H9 (cell line): ENCODE results near the gene PRAMEF1. TPM values are rescaled to one million over a fixed set of nuclear protein-coding genes. Genes with fewer than 3 reads are reported as not detected.
"Not testable (repeated sequence)": the region's sequence is repeated elsewhere in the genome, so short reads cannot be mapped to it uniquely, and the experiment has no call there.

Source experiments
- DNase-seq: peaks from one replicate; pipeline ENCODE4 v3.0.0-alpha.2; 2017
- H2AFZ ChIP-seq: one replicate; pipeline ENCODE4 v1.6.1; 2013; ENCODE audit warnings: mild to moderate bottlenecking, low read length, control low read depth, moderate library complexity
- H2AK5ac ChIP-seq: 2 replicates; pipeline ENCODE4 v1.6.1; 2013; ENCODE audit warnings: low read length, control low read depth, mixed read lengths; ENCODE audit not compliant: insufficient read length
- H2BK120ac ChIP-seq: one replicate; pipeline ENCODE4 v1.6.1; 2013; ENCODE audit warnings: low read depth, mild to moderate bottlenecking, low read length, control low read depth, inconsistent platforms; ENCODE audit not compliant: poor library complexity, severe bottlenecking
- H2BK12ac ChIP-seq: 2 replicates; pipeline ENCODE4 v1.6.1; 2013; ENCODE audit warnings: low read length, control low read depth, mixed read lengths, low read depth; ENCODE audit not compliant: insufficient read length
- H2BK15ac ChIP-seq: 2 replicates; pipeline ENCODE4 v1.6.1; 2013; ENCODE audit warnings: low read depth, low read length, control low read depth
- H2BK20ac ChIP-seq: one replicate; pipeline ENCODE4 v1.6.1; 2013; ENCODE audit warnings: low read depth, mild to moderate bottlenecking, low read length, control low read depth, inconsistent platforms; ENCODE audit not compliant: poor library complexity, severe bottlenecking
- H2BK5ac ChIP-seq: 2 replicates; pipeline ENCODE4 v1.6.1; 2013; ENCODE audit warnings: low read length, control low read depth, mixed read lengths; ENCODE audit not compliant: insufficient read length
- H3K14ac ChIP-seq: 2 replicates; pipeline ENCODE4 v1.6.1; 2013; ENCODE audit warnings: low read length, control low read depth; ENCODE audit not compliant: insufficient read depth
- H3K18ac ChIP-seq: 2 replicates; pipeline ENCODE4 v1.6.1; 2013; ENCODE audit warnings: low read depth, mild to moderate bottlenecking, mixed read lengths, low read length, control low read depth; ENCODE audit not compliant: insufficient read length
- H3K23ac ChIP-seq: 2 replicates; pipeline ENCODE4 v1.6.1; 2013; ENCODE audit warnings: low read length, control low read depth, mixed read lengths, low read depth; ENCODE audit not compliant: insufficient read length
- H3K23me2 ChIP-seq: 2 replicates; pipeline ENCODE4 v1.6.1; 2013; ENCODE audit warnings: low read depth, mild to moderate bottlenecking, mixed read lengths, low read length, control low read depth; ENCODE audit not compliant: insufficient read length, poor library complexity, severe bottlenecking
- H3K27ac ChIP-seq: 2 replicates; pipeline ENCODE4 v1.5.1; 2013; ENCODE audit warnings: low read length, control low read depth, mixed read lengths, low read depth; ENCODE audit not compliant: insufficient read length
- H3K27me3 ChIP-seq: 2 replicates; pipeline ENCODE4 v1.6.1; 2013; ENCODE audit warnings: low read length, control low read depth, inconsistent platforms; ENCODE audit not compliant: insufficient read depth
- H3K4ac ChIP-seq: 2 replicates; pipeline ENCODE4 v1.6.1; 2013; ENCODE audit warnings: low read depth, mild to moderate bottlenecking, control low read depth, inconsistent platforms, low read length, moderate library complexity
- H3K4me1 ChIP-seq: 2 replicates; pipeline ENCODE4 v1.6.1; 2013; ENCODE audit warnings: low read length, control low read depth, inconsistent platforms; ENCODE audit not compliant: insufficient read depth
- H3K4me2 ChIP-seq: 2 replicates; pipeline ENCODE4 v1.6.1; 2013; ENCODE audit warnings: low read length, control low read depth, mixed read lengths; ENCODE audit not compliant: insufficient read length, insufficient read depth
- H3K56ac ChIP-seq: 2 replicates; pipeline ENCODE4 v1.6.1; 2013; ENCODE audit warnings: low read depth, mild to moderate bottlenecking, mixed read lengths, low read length, control low read depth; ENCODE audit not compliant: insufficient read length
- H3K79me1 ChIP-seq: 2 replicates; pipeline ENCODE4 v1.6.1; 2013; ENCODE audit warnings: low read depth, mild to moderate bottlenecking, moderate library complexity, low read length, control low read depth, inconsistent platforms; ENCODE audit not compliant: insufficient read depth, poor library complexity, severe bottlenecking
- H3K79me2 ChIP-seq: 2 replicates; pipeline ENCODE4 v1.6.1; 2013; ENCODE audit warnings: low read length, control low read depth, inconsistent platforms; ENCODE audit not compliant: insufficient read depth
- H3K9ac ChIP-seq: 2 replicates; pipeline ENCODE4 v1.6.1; 2013; ENCODE audit warnings: low read length, control low read depth, mixed read lengths; ENCODE audit not compliant: insufficient read length; ENCODE audit errors: extremely low read depth
- H3K9me3 ChIP-seq: one replicate; pipeline ENCODE4 v1.6.1; 2013; ENCODE audit warnings: low read depth, low read length, inconsistent platforms; ENCODE audit not compliant: control insufficient read depth
- H3T11ph ChIP-seq: one replicate; pipeline ENCODE4 v1.6.1; 2013; ENCODE audit warnings: mild to moderate bottlenecking, low read length, control low read depth, inconsistent platforms
- H4K20me1 ChIP-seq: one replicate; pipeline ENCODE4 v1.6.1; 2013; ENCODE audit not compliant: control insufficient read depth, insufficient read length, insufficient read depth
- H4K5ac ChIP-seq: 2 replicates; pipeline ENCODE4 v1.6.1; 2013; ENCODE audit warnings: low read depth, mild to moderate bottlenecking, mixed read lengths, low read length, control low read depth; ENCODE audit not compliant: insufficient read length
- H4K8ac ChIP-seq: replicated peaks from 2 replicates; pipeline ENCODE4 v1.6.1; 2013; ENCODE audit warnings: low read length, control low read depth, mixed read lengths, low read depth; ENCODE audit not compliant: insufficient read length
- H4K91ac ChIP-seq: 2 replicates; pipeline ENCODE4 v1.6.1; 2013; ENCODE audit warnings: low read depth, mild to moderate bottlenecking, moderate library complexity, mixed read lengths, low read length, control low read depth; ENCODE audit not compliant: insufficient read length
- H3K27ac Mint-ChIP-seq, 3 experiments: 2 replicates in 2 of 3; 3 replicates in 1 of 3; pipeline ENCODE4 v1.8.0; 2020 to 2021; ENCODE audit warnings: mixed read lengths in 3 of 3, mild to moderate bottlenecking in 1 of 3, moderate library complexity in 1 of 3
- H3K27me3 Mint-ChIP-seq: 2 replicates; pipeline ENCODE4 v1.8.0; 2021; ENCODE audit warnings: low read depth, mild to moderate bottlenecking, moderate library complexity, mixed read lengths
- H3K36me3 Mint-ChIP-seq, 3 experiments: 2 replicates in 2 of 3; 3 replicates in 1 of 3; pipeline ENCODE4 v1.8.0; 2020 to 2021; ENCODE audit warnings: low read depth in 3 of 3, mixed read lengths in 3 of 3; ENCODE audit not compliant: insufficient read depth in 1 of 3
- H3K4me1 Mint-ChIP-seq, 2 experiments: 2 replicates each; pipeline ENCODE4 v1.8.0; 2020; ENCODE audit warnings: mixed read lengths in 2 of 2
- H3K4me3 Mint-ChIP-seq, 2 experiments: 2 replicates in 1 of 2; 3 replicates in 1 of 2; pipeline ENCODE4 v1.8.0; 2020 to 2021; ENCODE audit warnings: mild to moderate bottlenecking in 2 of 2, mixed read lengths in 2 of 2, moderate library complexity in 1 of 2
- H3K9me3 Mint-ChIP-seq, 2 experiments: 2 replicates in 1 of 2; 3 replicates in 1 of 2; pipeline ENCODE4 v1.8.0; 2020; ENCODE audit warnings: mild to moderate bottlenecking in 2 of 2, mixed read lengths in 2 of 2, moderate library complexity in 1 of 2
- WGBS: extraction: QIAGEN DNeasy Blood & Tissue Kit; methylation state at CpG from one replicate; pipeline ENCODE4 v1.1.7; 2013; ENCODE audit warnings: missing lambda C conversion rate, low lambda C conversion rate, mixed read lengths; ENCODE audit not compliant: insufficient read length; ENCODE audit errors: extremely low coverage; 5-methylcytosine and 5-hydroxymethylcytosine counted together
- total RNA-seq: library from RNA; stranded (reverse); gene quantifications from 2 replicates; pipeline ENCODE4 v1.2.1, GENCODE V29; 2021
- TF ChIP-seq, protein P1 (sequence below): fragments of 200-600 bp; sonication (generic); conservative IDR thresholded peaks from 3 replicates; pipeline ENCODE4 v1.8.0; 2021; ENCODE audit warnings: antibody characterized with exemption, mild to moderate bottlenecking

Gene PRAMEF1
- total RNA-seq, 1 experiment from 2014 or later, result not detected

DNA sequence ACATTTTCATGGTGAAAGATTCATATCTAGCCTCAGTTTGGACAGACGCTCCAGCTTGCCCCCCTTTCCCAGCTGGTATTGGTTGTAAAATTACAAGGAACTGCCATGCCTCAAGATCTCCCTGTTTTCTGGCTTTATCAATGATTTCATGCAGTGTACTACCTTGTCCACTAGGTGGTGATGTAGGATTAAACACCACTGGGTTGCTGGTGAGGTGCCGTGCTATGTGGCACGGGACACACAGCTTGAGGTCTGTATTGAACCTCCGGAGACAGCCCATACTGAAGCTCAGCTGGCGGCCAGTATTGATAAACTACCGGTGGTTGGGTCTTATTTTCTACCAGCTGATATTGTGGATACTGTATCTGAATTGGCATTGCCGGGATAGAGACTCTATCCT lies 7.4 kb upstream of the PRAMEF1 start:
- not testable (repeated sequence) for H2BK5ac ChIP-seq, H3K23me2 ChIP-seq, H4K5ac ChIP-seq, H3K4ac ChIP-seq, H2BK120ac ChIP-seq, H3K4me3 Mint-ChIP-seq, H2BK15ac ChIP-seq, H3K27me3 Mint-ChIP-seq, H3K23ac ChIP-seq, H3K27me3 ChIP-seq, H3K27ac ChIP-seq, H3K36me3 Mint-ChIP-seq, H2AFZ ChIP-seq, H3T11ph ChIP-seq, H2BK20ac ChIP-seq, H3K79me2 ChIP-seq, H4K20me1 ChIP-seq, H2AK5ac ChIP-seq, H4K8ac ChIP-seq, H2BK12ac ChIP-seq, DNase-seq, H3K9ac ChIP-seq, H3K4me1 ChIP-seq, H3K4me2 ChIP-seq, H3K18ac ChIP-seq, H3K14ac ChIP-seq, H4K91ac ChIP-seq, H3K56ac ChIP-seq, H3K79me1 ChIP-seq, H3K27ac Mint-ChIP-seq
- Mint-ChIP-seq H3K9me3 (peaks cover 33 to 34% of the 10 kb centered on the region in 2 experiments), H3K4me1 (peaks cover 8 to 13% of the 10 kb centered on the region in 2 experiments)
- peaks cover 12% of the 10 kb centered on the region for H3K9me3 ChIP-seq
- TF ChIP-seq, protein P1, sequence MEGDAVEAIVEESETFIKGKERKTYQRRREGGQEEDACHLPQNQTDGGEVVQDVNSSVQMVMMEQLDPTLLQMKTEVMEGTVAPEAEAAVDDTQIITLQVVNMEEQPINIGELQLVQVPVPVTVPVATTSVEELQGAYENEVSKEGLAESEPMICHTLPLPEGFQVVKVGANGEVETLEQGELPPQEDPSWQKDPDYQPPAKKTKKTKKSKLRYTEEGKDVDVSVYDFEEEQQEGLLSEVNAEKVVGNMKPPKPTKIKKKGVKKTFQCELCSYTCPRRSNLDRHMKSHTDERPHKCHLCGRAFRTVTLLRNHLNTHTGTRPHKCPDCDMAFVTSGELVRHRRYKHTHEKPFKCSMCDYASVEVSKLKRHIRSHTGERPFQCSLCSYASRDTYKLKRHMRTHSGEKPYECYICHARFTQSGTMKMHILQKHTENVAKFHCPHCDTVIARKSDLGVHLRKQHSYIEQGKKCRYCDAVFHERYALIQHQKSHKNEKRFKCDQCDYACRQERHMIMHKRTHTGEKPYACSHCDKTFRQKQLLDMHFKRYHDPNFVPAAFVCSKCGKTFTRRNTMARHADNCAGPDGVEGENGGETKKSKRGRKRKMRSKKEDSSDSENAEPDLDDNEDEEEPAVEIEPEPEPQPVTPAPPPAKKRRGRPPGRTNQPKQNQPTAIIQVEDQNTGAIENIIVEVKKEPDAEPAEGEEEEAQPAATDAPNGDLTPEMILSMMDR, result peak; percentile 62
- no CpG with 5 or more reads among the region's 7 CpGs for WGBS

DNA sequence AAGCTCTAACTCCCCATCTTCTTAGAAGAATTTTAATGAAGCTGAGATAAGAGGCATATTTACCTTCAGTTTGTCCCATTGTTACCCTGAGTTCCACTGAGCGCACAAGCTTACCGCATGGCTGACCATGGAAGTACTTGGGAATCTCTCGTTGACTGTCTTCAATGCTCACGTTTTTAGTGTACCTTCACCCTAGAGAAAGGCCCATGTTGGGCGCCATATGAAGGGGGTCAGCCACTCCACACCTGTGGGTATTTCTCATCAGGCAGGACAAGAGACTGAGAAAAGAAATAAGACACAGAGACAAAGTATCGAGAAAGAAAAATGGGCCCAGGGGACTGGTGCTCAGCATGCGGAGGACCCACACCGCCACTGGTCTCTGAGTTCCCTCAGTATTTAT lies 6.5 kb upstream of the PRAMEF1 start:
- no CpG with 5 or more reads among the region's 8 CpGs for WGBS
- H3K9me3 ChIP-seq, result peaks cover 12% of the 10 kb centered on the region
- not testable (repeated sequence) for H2BK12ac ChIP-seq, H3K4me2 ChIP-seq, H3K14ac ChIP-seq, H3K4ac ChIP-seq, H3K4me3 Mint-ChIP-seq, H3K9ac ChIP-seq, H4K91ac ChIP-seq, H3T11ph ChIP-seq, H3K27ac ChIP-seq, H2BK120ac ChIP-seq, H2BK5ac ChIP-seq, H2AFZ ChIP-seq, DNase-seq, H3K36me3 Mint-ChIP-seq, H4K5ac ChIP-seq, H3K4me1 ChIP-seq, H3K27me3 Mint-ChIP-seq, H3K23me2 ChIP-seq, H4K20me1 ChIP-seq, H3K56ac ChIP-seq, H2AK5ac ChIP-seq, H2BK15ac ChIP-seq, H3K23ac ChIP-seq, H3K27ac Mint-ChIP-seq, H3K18ac ChIP-seq, H2BK20ac ChIP-seq, H3K79me2 ChIP-seq, H3K79me1 ChIP-seq, H4K8ac ChIP-seq, H3K27me3 ChIP-seq
- Mint-ChIP-seq H3K4me1 (peaks cover 8 to 13% of the 10 kb centered on the region in 2 experiments), H3K9me3 (peaks cover 37% of the 10 kb centered on the region in 2 experiments)
